Activated T-cell treated with anti-CD3 and anti-CD28 coated beads, Interleukin-2, amount 50 U/mL, for 4 hours (primary cell): ENCODE measurements around the gene FBXL14. TPM values are rescaled to one million over a fixed set of nuclear protein-coding genes. Genes with fewer than 3 reads are reported as not detected.

ENCODE experiments used
- ATAC-seq, 2 donors: fragments of 200-7000 bp; cut with Tn5 transposase; one replicate each; pipeline ENCODE4 v1.10.0; 2021
- DNase-seq: peaks from one replicate; pipeline ENCODE4 v3.0.0-alpha.2; 2020
- H3K27me3 Mint-ChIP-seq: one replicate; pipeline ENCODE4 v1.8.0; 2021; ENCODE audit warnings: low read depth, mixed read lengths
- H3K36me3 Mint-ChIP-seq: one replicate; pipeline ENCODE4 v1.8.0; 2022; ENCODE audit warnings: mixed read lengths; ENCODE audit not compliant: insufficient read depth
- H3K4me1 Mint-ChIP-seq: one replicate; pipeline ENCODE4 v1.8.0; 2021; ENCODE audit warnings: low read depth, mixed read lengths
- H3K4me3 Mint-ChIP-seq: one replicate; pipeline ENCODE4 v1.8.0; 2021; ENCODE audit warnings: mild to moderate bottlenecking, moderate library complexity, mixed read lengths
- H3K9me3 Mint-ChIP-seq: one replicate; pipeline ENCODE4 v1.8.0; 2021; ENCODE audit warnings: mixed read lengths
- total RNA-seq, 3 donors: library from RNA; stranded (reverse); gene quantifications; one replicate each; pipeline ENCODE4 v1.2.1, GENCODE V29; 2021

Gene FBXL14
- total RNA-seq, 3 donors from 2014 or later = 22.8 to 25.2 (median 23.7) TPM

DNA sequence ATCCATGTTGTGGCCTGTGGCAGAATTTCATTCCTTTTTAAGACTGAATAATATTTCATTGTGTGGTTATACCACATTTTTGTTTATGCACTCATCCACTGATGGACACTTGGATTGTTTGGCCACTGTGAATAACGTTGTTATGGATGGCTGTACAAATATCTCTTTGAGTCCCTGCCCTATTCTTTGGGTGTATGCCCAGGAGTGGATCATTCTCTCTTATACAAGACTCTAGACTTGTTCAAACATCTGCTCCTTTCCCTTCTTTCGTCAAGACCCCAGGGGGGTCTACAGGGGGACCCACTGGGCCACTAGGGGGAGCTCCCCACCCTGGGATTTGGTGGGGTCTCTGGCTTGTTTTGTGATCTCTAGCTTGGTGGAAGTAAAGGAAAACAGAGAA, 77.4 kb downstream of the FBXL14 start:
- H3K4me3 Mint-ChIP-seq = no peak overlapping the region
- ATAC-seq (no peak), DNase-seq (no peak)
- H3K27me3 Mint-ChIP-seq = peaks cover 17% of the 10 kb centered on the region
- H3K36me3 Mint-ChIP-seq = no peaks in the 10 kb centered on the region
- H3K9me3 Mint-ChIP-seq = no peaks in the 10 kb centered on the region
- no peaks in the 10 kb centered on the region for H3K4me1 Mint-ChIP-seq

Other genes starting within 250 kb of the FBXL14 start
- gene WNT5B, start 34.6 kb upstream of the FBXL14 start, total RNA-seq = under 1 TPM in 1 of 3 donors, not detected in 2; 0.13 TPM
- gene ADIPOR2, start 96.5 kb upstream of the FBXL14 start, total RNA-seq = 10 to 100 TPM; 45.0 to 54.2 (median 46.8) TPM
- under 1 TPM; 0.08 to 0.34 (median 0.27) TPM for gene LRTM2, start 226.0 kb upstream of the FBXL14 start, total RNA-seq